GM19438 (cell line): ENCODE measurements around the gene DIS3L2.
A peak's percentile ranks its signal among the peaks of the same experiment; 100 is the strongest.
"Not testable (repeated sequence)": the region's sequence is repeated elsewhere in the genome, so short reads cannot be mapped to it uniquely, and the experiment has no call there.

Experiments
- ATAC-seq: cut with Tn5 transposase; IDR thresholded peaks from one replicate; pipeline ENCODE4 v1.9.1; 2021; ENCODE audit warnings: low read depth; ENCODE audit not compliant: unreplicated experiment

The DIS3L2 gene

GRCh38 chr2:232316461-232317330, 355.2 kb downstream of the DIS3L2 start:
- ATAC-seq, result no peak

- ATAC-seq, result no peak
These were observed 356.8 kb downstream of the DIS3L2 start for GRCh38 chr2:232318169-232318855.

- ATAC-seq, result no peak
These were observed 357.7 kb downstream of the DIS3L2 start for GRCh38 chr2:232319067-232319802.

GRCh38 chr2:232319803-232320442, 358.4 kb downstream of the DIS3L2 start:
- no peak for ATAC-seq

GRCh38 chr2:232320443-232320803, 358.9 kb downstream of the DIS3L2 start:
- ATAC-seq, result no peak

- no peak for ATAC-seq
These were observed 359.8 kb downstream of the DIS3L2 start for GRCh38 chr2:232321156-232321816.

- no peak for ATAC-seq
These were observed 360.5 kb downstream of the DIS3L2 start for GRCh38 chr2:232321817-232322559.

- no peak for ATAC-seq
These were observed 361.2 kb downstream of the DIS3L2 start for GRCh38 chr2:232322560-232323327.

- ATAC-seq, result no peak
These were observed 361.8 kb downstream of the DIS3L2 start for GRCh38 chr2:232323328-232323650.

- ATAC-seq, result not testable (repeated sequence)
These were observed 362.5 kb downstream of the DIS3L2 start for GRCh38 chr2:232323967-232324366.

GRCh38 chr2:232324778-232325177, 363.3 kb downstream of the DIS3L2 start:
- ATAC-seq, result no peak

GRCh38 chr2:232325324-232326273, 364.1 kb downstream of the DIS3L2 start:
- no peak for ATAC-seq

- ATAC-seq, result not testable (repeated sequence)
These were observed 365.0 kb downstream of the DIS3L2 start for GRCh38 chr2:232326274-232327104.

- ATAC-seq, result peak; percentile 52
These were observed 365.9 kb downstream of the DIS3L2 start for GRCh38 chr2:232327105-232328031.

- no peak for ATAC-seq
These were observed 366.5 kb downstream of the DIS3L2 start for GRCh38 chr2:232328032-232328422.
